OCI-LY7 (cell line): ENCODE results near the gene SLC25A45. TPM values are rescaled to one million over a fixed set of nuclear protein-coding genes. Genes with fewer than 3 reads are reported as not detected.

Experiments
- BruUV-seq: library from RNA; stranded (reverse); fragments of 400-500 nt; replicated peaks from 2 replicates; lab custom pipeline; 2021; lab: Mats Ljungman, UMichigan
- CTCF ChIA-PET: fragments of 300-600 bp; sonication (Branson Sonifier 250); formaldehyde crosslinking; loops from one replicate; lab custom pipeline; 2022; ENCODE audit warnings: antibody characterized with exemption; ENCODE audit not compliant: unreplicated experiment; lab: Charles Lee
- POLR2A ChIA-PET: fragments of 300-600 bp; sonication (Branson Sonifier 250); formaldehyde crosslinking; loops from one replicate; lab custom pipeline; 2022; ENCODE audit warnings: antibody characterized with exemption; lab: Charles Lee
- DNase-seq: peaks from one replicate; pipeline ENCODE4 v3.0.0-alpha.2; 2015; ENCODE audit warnings: low spot score
- H2AFZ ChIP-seq: fragments of 200-600 bp; sonication (generic), shearing (Covaris generic); 2 replicates; pipeline ENCODE4 v1.6.1; 2014; ENCODE audit warnings: mild to moderate bottlenecking, antibody characterized with exemption, low read length, moderate library complexity
- H3K27ac ChIP-seq: fragments of 200-600 bp; sonication (generic); 2 replicates; pipeline ENCODE4 v1.5.1; 2014; ENCODE audit warnings: mixed run types, low read depth, mild to moderate bottlenecking, moderate library complexity, low read length, inconsistent platforms; ENCODE audit not compliant: poor library complexity, severe bottlenecking
- H3K36me3 ChIP-seq: fragments of 200-600 bp; sonication (generic); 2 replicates; pipeline ENCODE4 v1.6.1; 2014; ENCODE audit warnings: mild to moderate bottlenecking, antibody characterized with exemption, low read length, moderate library complexity, mixed read lengths; ENCODE audit not compliant: insufficient read depth
- H3K4me1 ChIP-seq: fragments of 200-600 bp; sonication (generic); 2 replicates; pipeline ENCODE4 v1.5.1; 2014; ENCODE audit warnings: mild to moderate bottlenecking, low read length; ENCODE audit not compliant: insufficient read depth, poor library complexity, severe bottlenecking
- H3K4me2 ChIP-seq: fragments of 200-600 bp; sonication (generic); 2 replicates; pipeline ENCODE4 v1.6.1; 2014; ENCODE audit warnings: mild to moderate bottlenecking, low read length
- H3K4me3 ChIP-seq: fragments of 200-600 bp; sonication (generic); 2 replicates; pipeline ENCODE4 v1.5.1; 2014; ENCODE audit warnings: mild to moderate bottlenecking, low read depth, low read length; ENCODE audit not compliant: poor library complexity, severe bottlenecking
- H3K79me2 ChIP-seq: fragments of 200-600 bp; sonication (generic); 2 replicates; pipeline ENCODE4 v1.6.1; 2016; ENCODE audit warnings: low read depth, mild to moderate bottlenecking, low read length, moderate library complexity, mixed read lengths; ENCODE audit not compliant: insufficient read depth
- H3K9me2 ChIP-seq: fragments of 200-600 bp; sonication (generic); 2 replicates; pipeline ENCODE4 v1.6.1; 2016; ENCODE audit warnings: mild to moderate bottlenecking, low read length, mixed read lengths; ENCODE audit not compliant: insufficient read depth
- H3K9me3 ChIP-seq: fragments of 200-600 bp; sonication (generic); 2 replicates; pipeline ENCODE4 v1.6.1; 2014; ENCODE audit warnings: mild to moderate bottlenecking, mixed run types, low read length, mixed read lengths
- H4K20me1 ChIP-seq: fragments of 200-600 bp; sonication (generic); 2 replicates; pipeline ENCODE4 v1.6.1; 2014; ENCODE audit warnings: mild to moderate bottlenecking, antibody characterized with exemption, low read length, moderate library complexity, mixed read lengths; ENCODE audit not compliant: insufficient read depth
- EZH2phosphoT487 ChIP-seq: fragments of 200-600 bp; sonication (generic); IDR thresholded peaks from 2 replicates; pipeline ENCODE4 v1.6.1; 2018; ENCODE audit warnings: low read depth, borderline replicate concordance, mild to moderate bottlenecking, mixed run types, antibody characterized with exemption, low read length, moderate library complexity, mixed read lengths
- intact Hi-C: fragments of 100-400 bp; cut with micrococcal nuclease; formaldehyde crosslinking; loops from one replicate; pipeline ENCODE4 v1.10.0; 2022; ENCODE audit not compliant: unreplicated experiment
- total RNA-seq, 2 experiments: library from RNA; depleted of rRNA in 1 of 2; stranded (reverse); fragments of >200 nt in 1 of 2; shearing (Covaris generic) in 1 of 2; gene quantifications; 2 replicates each; pipeline ENCODE4 v1.2.3, GENCODE V29; 2014 to 2022
- TF ChIP-seq, protein P1 (sequence below): fragments of 200-600 bp; sonication (generic); conservative IDR thresholded peaks from 2 replicates; pipeline ENCODE4 v1.5.1; 2014; ENCODE audit warnings: mild to moderate bottlenecking, antibody characterized with exemption, low read length, moderate library complexity, mixed read lengths

The SLC25A45 gene
- total RNA-seq, 2 experiments from 2014 or later: 7.0 to 20.7 TPM

DNA sequence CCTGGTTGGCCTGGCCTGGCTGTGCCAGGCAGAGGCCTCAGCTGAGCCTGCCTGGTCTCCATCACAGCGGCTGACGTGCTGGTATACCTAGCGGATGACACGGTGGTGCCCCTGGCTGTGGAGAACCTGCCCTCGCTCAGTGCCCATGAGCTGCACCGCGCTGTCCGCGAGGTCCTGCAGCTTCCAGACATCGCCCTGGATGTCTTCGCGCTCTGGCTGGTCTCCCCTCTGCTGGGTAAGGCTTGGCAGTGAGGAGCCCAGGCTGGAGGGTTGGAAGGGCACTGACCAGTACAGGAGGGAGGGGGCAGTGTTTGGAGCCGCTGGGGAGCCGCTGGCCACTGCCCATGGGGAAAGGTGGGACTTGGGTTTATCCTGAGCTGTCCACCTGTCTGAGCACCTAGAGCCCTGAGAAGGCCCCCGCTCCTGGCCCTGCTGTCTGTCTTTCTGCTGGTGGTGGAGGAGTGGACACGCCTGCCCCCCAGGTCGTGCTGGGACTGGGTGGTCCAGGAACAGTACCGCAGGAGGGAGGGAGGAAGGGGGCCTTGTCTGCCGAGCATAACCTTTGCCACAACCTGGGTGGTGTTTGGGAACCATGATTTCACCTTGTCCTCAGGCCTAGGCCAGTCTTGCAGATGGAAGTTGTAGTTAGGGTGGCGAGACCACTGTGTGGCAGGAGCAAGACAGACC is 7.0 kb upstream of the SLC25A45 start:
- Histone ChIP-seq H2AFZ (no peak overlapping the region), H3K36me3 (peaks cover 31% of the 10 kb centered on the region; the same call in 1 of the 2 replicates), H3K9me3 (no peaks in the 10 kb centered on the region), H3K27ac (no peak overlapping the region), H3K79me2 (peaks cover 7% of the 10 kb centered on the region; the same call in 1 of the 2 replicates), H3K4me1 (peaks cover 24% of the 10 kb centered on the region), H3K4me3 (no peak overlapping the region), H3K9me2 (no peaks in the 10 kb centered on the region), H3K4me2 (peak overlapping the region; percentile 91; the same call in 1 of the 2 replicates), H4K20me1 (no peaks in the 10 kb centered on the region)
- POLR2A ChIA-PET: no interaction called here
- no peak for DNase-seq
- TF ChIP-seq, protein P1, sequence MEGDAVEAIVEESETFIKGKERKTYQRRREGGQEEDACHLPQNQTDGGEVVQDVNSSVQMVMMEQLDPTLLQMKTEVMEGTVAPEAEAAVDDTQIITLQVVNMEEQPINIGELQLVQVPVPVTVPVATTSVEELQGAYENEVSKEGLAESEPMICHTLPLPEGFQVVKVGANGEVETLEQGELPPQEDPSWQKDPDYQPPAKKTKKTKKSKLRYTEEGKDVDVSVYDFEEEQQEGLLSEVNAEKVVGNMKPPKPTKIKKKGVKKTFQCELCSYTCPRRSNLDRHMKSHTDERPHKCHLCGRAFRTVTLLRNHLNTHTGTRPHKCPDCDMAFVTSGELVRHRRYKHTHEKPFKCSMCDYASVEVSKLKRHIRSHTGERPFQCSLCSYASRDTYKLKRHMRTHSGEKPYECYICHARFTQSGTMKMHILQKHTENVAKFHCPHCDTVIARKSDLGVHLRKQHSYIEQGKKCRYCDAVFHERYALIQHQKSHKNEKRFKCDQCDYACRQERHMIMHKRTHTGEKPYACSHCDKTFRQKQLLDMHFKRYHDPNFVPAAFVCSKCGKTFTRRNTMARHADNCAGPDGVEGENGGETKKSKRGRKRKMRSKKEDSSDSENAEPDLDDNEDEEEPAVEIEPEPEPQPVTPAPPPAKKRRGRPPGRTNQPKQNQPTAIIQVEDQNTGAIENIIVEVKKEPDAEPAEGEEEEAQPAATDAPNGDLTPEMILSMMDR: no peak
- no peak for TF ChIP-seq EZH2phosphoT487
- intact Hi-C loops: no loop called here
- CTCF ChIA-PET: no interaction called here
- no TSS peak for BruUV-seq

DNA sequence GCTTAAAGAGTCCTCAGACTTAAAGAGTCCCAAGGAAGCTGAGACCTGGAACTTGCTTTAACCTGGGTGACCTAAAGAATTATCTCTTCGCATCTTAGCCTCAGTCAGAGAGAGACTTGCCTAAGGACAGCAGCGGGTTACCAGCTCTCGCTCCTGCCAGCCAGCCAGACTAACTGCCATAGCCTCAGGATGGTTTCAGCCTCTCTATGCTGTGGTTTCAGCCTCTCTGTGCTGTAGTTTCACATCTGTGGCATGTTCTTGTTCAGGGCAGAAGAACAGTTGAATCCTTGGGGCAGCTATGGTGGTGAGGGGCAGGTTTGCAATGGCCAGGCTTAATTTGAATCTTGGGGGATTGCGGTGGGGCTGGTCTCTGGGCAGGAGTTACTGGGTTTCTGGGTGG is 6.3 kb upstream of the SLC25A45 start:
- H2AFZ ChIP-seq: no peak overlapping the region
- H3K9me2 ChIP-seq: no peaks in the 10 kb centered on the region
- intact Hi-C loops: no loop called here
- H4K20me1 ChIP-seq: no peaks in the 10 kb centered on the region
- no peak for DNase-seq
- CTCF ChIA-PET: no interaction called here
- peak overlapping the region; percentile 91; the same call in 1 of the 2 replicates for H3K4me2 ChIP-seq
- H3K27ac ChIP-seq: no peak overlapping the region
- no peak overlapping the region for H3K4me3 ChIP-seq
- no peaks in the 10 kb centered on the region for H3K9me3 ChIP-seq
- TF ChIP-seq, protein P1: no peak
- no peak for TF ChIP-seq EZH2phosphoT487
- H3K4me1 ChIP-seq: peaks cover 30% of the 10 kb centered on the region
- H3K79me2 ChIP-seq: peaks cover 7% of the 10 kb centered on the region; the same call in 1 of the 2 replicates
- peaks cover 29% of the 10 kb centered on the region; the same call in 1 of the 2 replicates for H3K36me3 ChIP-seq
- BruUV-seq: no TSS peak
- POLR2A ChIA-PET: interaction anchor here (1.1 kb wide), 1 partner anchor 117 kb away, joined by 3 read pairs; no protein-coding TSS in a partner anchor
